ENCODE results near the gene PACRG.

Gene PACRG

GRCh38 chr6:162873537-162873936 is 145.8 kb downstream of the PACRG start:
- FAIRE-seq = no peak

GRCh38 chr6:162875070-162875469 is 147.3 kb downstream of the PACRG start:
- FAIRE-seq = no peak

- FAIRE-seq = no peak
These were observed 155.2 kb downstream of the PACRG start for GRCh38 chr6:162882801-162883481.

- no peak for FAIRE-seq
These were observed 160.4 kb downstream of the PACRG start for GRCh38 chr6:162887981-162888689.

- no peak for FAIRE-seq
These were observed 161.5 kb downstream of the PACRG start for GRCh38 chr6:162889303-162889702.

GRCh38 chr6:162898011-162898410 is 170.2 kb downstream of the PACRG start:
- no peak for FAIRE-seq

GRCh38 chr6:162899148-162899547 is 171.4 kb downstream of the PACRG start:
- no peak for FAIRE-seq

- FAIRE-seq = no peak
These were observed 172.7 kb downstream of the PACRG start for GRCh38 chr6:162900503-162900902.

- FAIRE-seq = no peak
These were observed 176.4 kb downstream of the PACRG start for GRCh38 chr6:162904069-162904663.

- no peak for FAIRE-seq
These were observed 178.7 kb downstream of the PACRG start for GRCh38 chr6:162906479-162906878.

GRCh38 chr6:162907876-162908481 is 180.2 kb downstream of the PACRG start:
- FAIRE-seq = peak; percentile 82

GRCh38 chr6:162913206-162913605 is 185.4 kb downstream of the PACRG start:
- FAIRE-seq = no peak

- no peak for FAIRE-seq
These were observed 189.7 kb downstream of the PACRG start for GRCh38 chr6:162917506-162917905.

GRCh38 chr6:162921062-162921461 is 193.3 kb downstream of the PACRG start:
- no peak for FAIRE-seq

- FAIRE-seq = no peak
These were observed 193.8 kb downstream of the PACRG start for GRCh38 chr6:162921510-162922040.

GRCh38 chr6:162922563-162923166 is 194.9 kb downstream of the PACRG start:
- FAIRE-seq = no peak

GRCh38 chr6:162934844-162935243 is 207.1 kb downstream of the PACRG start:
- no peak for FAIRE-seq

- no peak for FAIRE-seq
These were observed 212.7 kb downstream of the PACRG start for GRCh38 chr6:162940426-162940825.

GRCh38 chr6:162941128-162941527 is 213.4 kb downstream of the PACRG start:
- no peak for FAIRE-seq

- no peak for FAIRE-seq
These were observed 215.1 kb downstream of the PACRG start for GRCh38 chr6:162942866-162943265.

GRCh38 chr6:162943369-162943768 is 215.6 kb downstream of the PACRG start:
- no peak for FAIRE-seq

- no peak for FAIRE-seq
These were observed 223.5 kb downstream of the PACRG start for GRCh38 chr6:162951164-162951743.

GRCh38 chr6:162952423-162952822 is 224.6 kb downstream of the PACRG start:
- no peak for FAIRE-seq
